Kidney epithelial cell (primary cell): Measurements from ENCODE around the gene GABRR3. TPM values are rescaled to one million over a fixed set of nuclear protein-coding genes. Genes with fewer than 3 reads are reported as not detected.

Experiments used
- DNase-seq: peaks from one replicate; pipeline ENCODE4 v3.0.0-alpha.2; 2010; ENCODE audit warnings: low read depth
- H3K27me3 ChIP-seq: 2 replicates; pipeline ENCODE4 v1.6.0; 2011; ENCODE audit warnings: low read length; ENCODE audit not compliant: control insufficient read depth, insufficient read depth
- H3K36me3 ChIP-seq: 2 replicates; pipeline ENCODE4 v1.5.1; 2011; ENCODE audit warnings: low read length; ENCODE audit not compliant: control insufficient read depth, insufficient read depth
- H3K4me3 ChIP-seq: 2 replicates; pipeline ENCODE4 v1.5.1; 2011; ENCODE audit warnings: low read depth, mild to moderate bottlenecking, control low read depth, low read length
- total RNA-seq: library from RNA; depleted of rRNA; stranded (reverse); fragments of >200 nt; gene quantifications from 2 replicates; pipeline ENCODE4 v1.2.3, GENCODE V29; 2015
- TF ChIP-seq, protein P1 (sequence below): IDR thresholded peaks from 2 replicates; pipeline ENCODE4 v1.5.1; 2011; ENCODE audit warnings: mild to moderate bottlenecking, moderate library complexity, low read length, control low read depth, inconsistent platforms; ENCODE audit not compliant: insufficient read depth, poor library complexity, severe bottlenecking

The GABRR3 gene
- total RNA-seq, 1 donor from 2014 or later = not detected

DNA sequence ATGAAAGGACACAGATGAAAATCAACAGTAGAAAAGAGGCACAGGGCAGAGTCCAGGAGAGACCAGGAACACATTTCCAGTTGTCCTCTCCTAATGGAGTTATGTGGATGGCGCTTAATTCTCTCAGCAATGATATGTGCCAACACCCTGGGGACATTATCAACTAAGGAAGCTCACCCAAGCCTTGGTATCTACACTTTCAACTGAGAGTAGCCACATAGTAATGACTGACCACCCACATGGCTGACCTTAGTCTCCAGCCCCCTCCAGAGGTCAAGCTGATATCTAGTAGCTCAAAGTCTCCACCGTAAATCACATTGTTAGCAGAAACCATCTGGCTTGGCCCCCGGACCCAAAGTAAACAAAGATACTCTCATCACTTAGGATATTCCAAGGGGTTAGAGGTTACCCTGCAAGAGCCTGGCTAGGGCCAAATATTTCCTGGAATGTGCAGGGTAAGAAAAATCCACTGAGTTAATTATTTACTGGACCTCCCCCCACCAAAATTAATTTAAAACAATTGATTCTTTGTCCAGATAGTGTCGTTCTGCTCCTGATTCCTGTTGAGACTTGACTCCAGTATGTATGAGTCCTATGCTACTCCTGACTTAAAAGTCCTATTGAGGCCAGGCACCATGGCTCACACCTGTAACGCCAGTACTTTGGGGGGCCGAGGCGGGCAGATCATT lies 24.8 kb downstream of the GABRR3 start:
- no peak overlapping the region for H3K4me3 ChIP-seq
- TF ChIP-seq, protein P1, sequence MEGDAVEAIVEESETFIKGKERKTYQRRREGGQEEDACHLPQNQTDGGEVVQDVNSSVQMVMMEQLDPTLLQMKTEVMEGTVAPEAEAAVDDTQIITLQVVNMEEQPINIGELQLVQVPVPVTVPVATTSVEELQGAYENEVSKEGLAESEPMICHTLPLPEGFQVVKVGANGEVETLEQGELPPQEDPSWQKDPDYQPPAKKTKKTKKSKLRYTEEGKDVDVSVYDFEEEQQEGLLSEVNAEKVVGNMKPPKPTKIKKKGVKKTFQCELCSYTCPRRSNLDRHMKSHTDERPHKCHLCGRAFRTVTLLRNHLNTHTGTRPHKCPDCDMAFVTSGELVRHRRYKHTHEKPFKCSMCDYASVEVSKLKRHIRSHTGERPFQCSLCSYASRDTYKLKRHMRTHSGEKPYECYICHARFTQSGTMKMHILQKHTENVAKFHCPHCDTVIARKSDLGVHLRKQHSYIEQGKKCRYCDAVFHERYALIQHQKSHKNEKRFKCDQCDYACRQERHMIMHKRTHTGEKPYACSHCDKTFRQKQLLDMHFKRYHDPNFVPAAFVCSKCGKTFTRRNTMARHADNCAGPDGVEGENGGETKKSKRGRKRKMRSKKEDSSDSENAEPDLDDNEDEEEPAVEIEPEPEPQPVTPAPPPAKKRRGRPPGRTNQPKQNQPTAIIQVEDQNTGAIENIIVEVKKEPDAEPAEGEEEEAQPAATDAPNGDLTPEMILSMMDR = no peak
- no peak for DNase-seq
- no peaks in the 10 kb centered on the region for H3K27me3 ChIP-seq
- H3K36me3 ChIP-seq = no peaks in the 10 kb centered on the region

DNA sequence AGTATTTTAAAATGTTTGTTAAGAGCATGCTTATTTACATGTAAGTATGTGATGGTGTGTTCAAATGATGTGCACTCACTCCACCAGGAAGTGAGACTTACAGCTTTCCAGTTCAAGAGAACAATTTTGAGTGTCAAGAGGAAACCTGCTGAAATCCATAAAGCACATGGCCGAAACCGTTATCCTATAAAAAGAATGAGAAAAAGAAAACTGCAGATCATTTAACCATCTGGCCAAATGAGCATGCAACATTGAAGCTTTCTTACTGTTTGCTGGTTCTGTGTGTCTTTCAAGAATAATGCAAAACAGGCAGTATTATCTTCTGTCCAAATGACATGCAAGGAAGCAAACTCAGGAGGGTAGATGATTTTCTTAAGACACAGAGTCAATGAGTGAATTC lies 26.3 kb downstream of the GABRR3 start:
- TF ChIP-seq, protein P1 = no peak

GRCh38 chr3:98005438-98005837 lies 29.7 kb downstream of the GABRR3 start:
- Histone ChIP-seq H3K4me3 (no peak overlapping the region), H3K36me3 (no peaks in the 10 kb centered on the region), H3K27me3 (no peaks in the 10 kb centered on the region)
- TF ChIP-seq, protein P1 = no peak
- DNase-seq = no peak

More for the DNA sequence above, 26.3 kb downstream of the GABRR3 start:
- H3K36me3 ChIP-seq = no peaks in the 10 kb centered on the region
- H3K27me3 ChIP-seq = no peaks in the 10 kb centered on the region
- DNase-seq = no peak
- no peak overlapping the region for H3K4me3 ChIP-seq

DNA sequence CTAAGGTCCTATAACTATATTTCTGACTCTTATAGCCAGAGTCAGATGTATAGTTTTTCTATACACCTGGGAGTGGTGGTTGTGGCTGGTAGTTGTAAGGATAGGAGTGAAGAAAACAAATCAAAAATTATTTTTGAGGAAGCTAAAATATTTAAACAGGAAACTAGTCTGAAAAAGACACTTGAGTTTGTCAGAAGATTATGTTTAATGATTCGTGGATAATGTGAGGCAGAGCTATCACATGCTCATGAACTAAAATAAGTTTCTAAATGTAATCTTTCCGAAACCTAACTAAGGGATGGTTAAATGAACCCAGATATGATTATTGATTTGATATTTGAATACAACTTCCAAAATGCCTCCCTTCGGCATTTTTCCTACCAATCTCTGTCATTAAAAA lies 30.4 kb downstream of the GABRR3 start:
- DNase-seq = no peak
- TF ChIP-seq, protein P1 = no peak
- Histone ChIP-seq H3K36me3 (no peaks in the 10 kb centered on the region), H3K27me3 (no peaks in the 10 kb centered on the region), H3K4me3 (no peak overlapping the region)

DNA sequence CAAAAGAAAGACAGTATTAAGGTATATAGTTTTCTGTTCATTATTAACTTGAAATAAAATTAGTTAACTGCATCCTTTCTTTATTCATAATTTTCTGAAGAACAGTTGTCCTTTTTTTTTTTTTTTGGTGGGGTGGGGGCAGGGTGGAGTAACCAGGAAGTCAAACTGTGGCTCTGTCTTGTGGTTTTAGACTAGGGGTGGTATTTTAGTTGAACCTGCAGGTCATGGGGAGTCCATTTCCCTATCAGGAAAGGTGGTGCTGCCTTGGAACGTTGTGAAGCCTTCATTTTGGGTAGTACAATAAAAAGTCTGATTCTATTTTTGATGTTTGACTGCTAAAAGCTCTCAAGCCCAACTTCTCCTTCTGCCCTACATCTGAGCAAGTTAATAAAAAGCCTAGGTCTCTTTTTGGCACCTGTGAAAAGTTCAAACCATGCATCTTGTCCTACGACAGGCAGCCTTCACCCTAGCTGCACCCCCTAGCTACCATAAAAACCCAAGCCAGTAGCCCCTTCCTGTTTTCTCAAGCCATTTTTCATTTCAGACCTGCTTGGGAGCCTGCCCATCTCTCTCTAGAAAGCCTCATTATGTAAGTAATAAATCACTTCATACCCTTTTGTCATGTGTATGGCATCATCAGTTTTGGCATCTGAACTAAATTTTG lies 31.7 kb downstream of the GABRR3 start:
- Histone ChIP-seq H3K27me3 (no peaks in the 10 kb centered on the region), H3K4me3 (no peak overlapping the region), H3K36me3 (no peaks in the 10 kb centered on the region)
- TF ChIP-seq, protein P1 = no peak
- DNase-seq = no peak
